ENCODE results near the gene RPL38.

DNA sequence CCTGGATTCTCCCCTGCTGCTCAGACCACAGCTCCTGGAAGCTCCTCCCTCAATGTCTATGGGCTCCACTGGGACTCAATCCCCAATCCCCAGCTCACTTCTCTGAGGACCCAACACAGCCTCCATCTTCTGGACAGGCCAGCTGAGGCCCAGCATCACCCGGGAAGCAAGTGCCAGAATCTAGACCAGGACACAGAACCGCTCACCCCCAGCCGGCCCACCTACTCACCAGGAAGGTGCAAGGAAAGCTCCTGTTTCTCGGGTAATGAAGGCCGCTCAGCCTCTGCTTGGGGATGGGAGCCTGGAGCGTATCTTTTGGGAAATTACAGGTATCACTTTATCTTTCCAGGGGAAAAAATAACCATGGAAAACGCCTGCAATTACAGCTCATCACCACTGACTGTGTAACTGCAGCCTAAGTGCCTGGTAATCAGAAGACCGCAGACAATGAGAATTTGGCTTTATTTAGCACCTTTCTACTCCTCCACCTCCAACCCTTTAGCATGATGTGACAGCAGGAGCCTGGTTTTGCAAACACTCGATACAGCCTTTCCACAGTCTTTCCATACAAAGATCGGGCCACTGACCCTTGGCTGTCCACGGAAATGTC, 49.6 kb upstream of the RPL38 start:
- TF ChIP-seq RFX5 (IDR thresholded peaks at IDR 0.05; ENCODE audit: low read depth, low read length), result no peak
- TF ChIP-seq CTCF (conservative IDR thresholded peaks at IDR 0.05; ENCODE audit: low read depth, low read length), result no peak
- no peak for TF ChIP-seq POLR2A (IDR thresholded peaks at IDR 0.05; ENCODE audit: low read depth, low read length)
- TF ChIP-seq SMC3 (IDR thresholded peaks at IDR 0.05; ENCODE audit: low read depth, low read length), result no peak
- no peak for TF ChIP-seq RAD21 (IDR thresholded peaks at IDR 0.05; ENCODE audit: low read length)
- TF ChIP-seq NFE2L2 (IDR thresholded peaks at IDR 0.05; ENCODE audit: low read depth, low read length), result no peak
- no peak for TF ChIP-seq MAZ (IDR thresholded peaks at IDR 0.05; ENCODE audit: borderline replicate concordance, low read depth, low read length)
- TF ChIP-seq, protein P1, sequence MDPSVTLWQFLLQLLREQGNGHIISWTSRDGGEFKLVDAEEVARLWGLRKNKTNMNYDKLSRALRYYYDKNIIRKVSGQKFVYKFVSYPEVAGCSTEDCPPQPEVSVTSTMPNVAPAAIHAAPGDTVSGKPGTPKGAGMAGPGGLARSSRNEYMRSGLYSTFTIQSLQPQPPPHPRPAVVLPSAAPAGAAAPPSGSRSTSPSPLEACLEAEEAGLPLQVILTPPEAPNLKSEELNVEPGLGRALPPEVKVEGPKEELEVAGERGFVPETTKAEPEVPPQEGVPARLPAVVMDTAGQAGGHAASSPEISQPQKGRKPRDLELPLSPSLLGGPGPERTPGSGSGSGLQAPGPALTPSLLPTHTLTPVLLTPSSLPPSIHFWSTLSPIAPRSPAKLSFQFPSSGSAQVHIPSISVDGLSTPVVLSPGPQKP (IDR thresholded peaks at IDR 0.05; ENCODE audit: borderline replicate concordance, low read depth, low read length), result no peak
- TF ChIP-seq BHLHE40 (IDR thresholded peaks at IDR 0.05; ENCODE audit: low read depth, low read length), result no peak
- no peak for TF ChIP-seq MAFK (IDR thresholded peaks at IDR 0.05; ENCODE audit: low read depth, low read length)
- TF ChIP-seq CEBPB (IDR thresholded peaks at IDR 0.05; ENCODE audit: low read depth, low read length), result no peak
- TF ChIP-seq, protein P2, sequence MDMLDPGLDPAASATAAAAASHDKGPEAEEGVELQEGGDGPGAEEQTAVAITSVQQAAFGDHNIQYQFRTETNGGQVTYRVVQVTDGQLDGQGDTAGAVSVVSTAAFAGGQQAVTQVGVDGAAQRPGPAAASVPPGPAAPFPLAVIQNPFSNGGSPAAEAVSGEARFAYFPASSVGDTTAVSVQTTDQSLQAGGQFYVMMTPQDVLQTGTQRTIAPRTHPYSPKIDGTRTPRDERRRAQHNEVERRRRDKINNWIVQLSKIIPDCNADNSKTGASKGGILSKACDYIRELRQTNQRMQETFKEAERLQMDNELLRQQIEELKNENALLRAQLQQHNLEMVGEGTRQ (IDR thresholded peaks at IDR 0.05; ENCODE audit: low read depth, low read length), result no peak
- no peak for TF ChIP-seq MXI1 (IDR thresholded peaks at IDR 0.05; ENCODE audit: borderline replicate concordance, low read depth, low read length)
- no peak for TF ChIP-seq CHD1 (IDR thresholded peaks at IDR 0.05; ENCODE audit: low read depth, low read length)
